H1 (cell line): ENCODE measurements around the gene IFNL2.

ENCODE experiments used
- BCL11A ChIP-seq, 2 experiments: IDR thresholded peaks; one replicate each; pipeline ENCODE4 v1.6.1; 2011; ENCODE audit warnings: low read depth in 2 of 2, low read length in 2 of 2, mild to moderate bottlenecking in 2 of 2
- BRCA1 ChIP-seq: IDR thresholded peaks from 2 replicates; pipeline ENCODE4 v1.6.1; 2012; ENCODE audit warnings: low read depth, low read length, improper control_type of control experiment
- CREB1 ChIP-seq: IDR thresholded peaks from 2 replicates; pipeline ENCODE4 v1.6.1; 2012; ENCODE audit warnings: inconsistent platforms
- GTF2F1 ChIP-seq: IDR thresholded peaks from 2 replicates; pipeline ENCODE4 v1.6.1; 2012; ENCODE audit warnings: low read depth, low read length, improper control_type of control experiment, borderline replicate concordance
- HDAC6 ChIP-seq: IDR thresholded peaks from one replicate; pipeline ENCODE4 v1.7.1; 2012; ENCODE audit warnings: low read depth, mild to moderate bottlenecking, inconsistent platforms, low read length, moderate library complexity
- POLR2A ChIP-seq, 2 experiments: IDR thresholded peaks; 1 replicate in 1 of 2; 2 replicates in 1 of 2; pipeline ENCODE4 v1.6.1; 2011; ENCODE audit warnings: low read depth in 2 of 2, low read length in 2 of 2, mild to moderate bottlenecking in 2 of 2; ENCODE audit errors: control extremely low read depth in 1 of 2
- RFX5 ChIP-seq: IDR thresholded peaks from 2 replicates; pipeline ENCODE4 v1.6.1; 2011; ENCODE audit warnings: low read depth, low read length, improper control_type of control experiment, borderline replicate concordance
- SP1 ChIP-seq: IDR thresholded peaks from 2 replicates; pipeline ENCODE4 v1.6.1; 2011; ENCODE audit warnings: low read depth, low read length
- TBP ChIP-seq: IDR thresholded peaks from 2 replicates; pipeline ENCODE4 v1.6.1; 2011; ENCODE audit warnings: low read depth, low read length, improper control_type of control experiment
- TEAD4 ChIP-seq: IDR thresholded peaks from 2 replicates; pipeline ENCODE4 v1.6.1; 2012; ENCODE audit warnings: low read depth, low read length, inconsistent platforms, mixed read lengths
- TF ChIP-seq, protein P1 (sequence below), 3 experiments: IDR thresholded peaks; 1 replicate in 2 of 3; 2 replicates in 1 of 3; pipeline versions ENCODE4 v1.5.1 to v1.6.1; 2011; ENCODE audit warnings: low read length in 3 of 3, mild to moderate bottlenecking in 3 of 3, inconsistent platforms in 2 of 3, low read depth in 1 of 3, moderate library complexity in 1 of 3; ENCODE audit not compliant: insufficient read depth in 1 of 3; ENCODE audit errors: control extremely low read depth in 1 of 3
- TF ChIP-seq, protein P2 (sequence below): IDR thresholded peaks from 2 replicates; pipeline ENCODE4 v1.6.1; 2011; ENCODE audit warnings: low read length, improper control_type of control experiment

DNA sequence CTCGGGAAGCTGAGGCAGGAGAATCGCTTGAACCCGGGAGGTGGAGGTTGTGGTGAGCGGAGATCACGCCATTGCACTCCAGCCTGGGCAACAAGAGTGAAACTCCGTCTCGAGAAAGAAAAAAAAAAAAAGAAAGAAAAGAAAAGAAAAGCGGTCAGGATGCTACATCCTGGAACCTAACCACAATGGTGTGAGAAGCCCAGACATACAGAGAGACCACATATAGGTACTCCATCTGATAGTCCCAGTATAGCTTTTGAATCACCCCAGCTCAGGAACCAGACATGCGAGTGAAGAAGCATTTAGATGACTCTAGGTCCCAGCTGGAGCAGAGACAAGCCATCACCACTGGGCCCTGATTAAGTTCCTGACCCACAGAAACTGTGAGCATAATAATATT is 31.2 kb downstream of the IFNL2 start:
- TF ChIP-seq, protein P1, sequence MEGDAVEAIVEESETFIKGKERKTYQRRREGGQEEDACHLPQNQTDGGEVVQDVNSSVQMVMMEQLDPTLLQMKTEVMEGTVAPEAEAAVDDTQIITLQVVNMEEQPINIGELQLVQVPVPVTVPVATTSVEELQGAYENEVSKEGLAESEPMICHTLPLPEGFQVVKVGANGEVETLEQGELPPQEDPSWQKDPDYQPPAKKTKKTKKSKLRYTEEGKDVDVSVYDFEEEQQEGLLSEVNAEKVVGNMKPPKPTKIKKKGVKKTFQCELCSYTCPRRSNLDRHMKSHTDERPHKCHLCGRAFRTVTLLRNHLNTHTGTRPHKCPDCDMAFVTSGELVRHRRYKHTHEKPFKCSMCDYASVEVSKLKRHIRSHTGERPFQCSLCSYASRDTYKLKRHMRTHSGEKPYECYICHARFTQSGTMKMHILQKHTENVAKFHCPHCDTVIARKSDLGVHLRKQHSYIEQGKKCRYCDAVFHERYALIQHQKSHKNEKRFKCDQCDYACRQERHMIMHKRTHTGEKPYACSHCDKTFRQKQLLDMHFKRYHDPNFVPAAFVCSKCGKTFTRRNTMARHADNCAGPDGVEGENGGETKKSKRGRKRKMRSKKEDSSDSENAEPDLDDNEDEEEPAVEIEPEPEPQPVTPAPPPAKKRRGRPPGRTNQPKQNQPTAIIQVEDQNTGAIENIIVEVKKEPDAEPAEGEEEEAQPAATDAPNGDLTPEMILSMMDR (IDR thresholded peaks at IDR 0.05; ENCODE audit: control extremely low read depth in 1 of 3, insufficient read depth in 1 of 3, low read depth in 1 of 3, low read length in 3 of 3) = no peak
- no peak for TF ChIP-seq POLR2A (IDR thresholded peaks at IDR 0.05; ENCODE audit: control extremely low read depth in 1 of 2, low read depth in 2 of 2, low read length in 2 of 2)
- TF ChIP-seq CREB1 = no peak
- TF ChIP-seq TBP = no peak
- TF ChIP-seq BCL11A (IDR thresholded peaks at IDR 0.05; ENCODE audit: low read depth in 2 of 2, low read length in 2 of 2) = no peak
- TF ChIP-seq BRCA1 = no peak
- TF ChIP-seq TEAD4 = no peak
- TF ChIP-seq GTF2F1 = no peak
- TF ChIP-seq RFX5 = no peak
- TF ChIP-seq, protein P2, sequence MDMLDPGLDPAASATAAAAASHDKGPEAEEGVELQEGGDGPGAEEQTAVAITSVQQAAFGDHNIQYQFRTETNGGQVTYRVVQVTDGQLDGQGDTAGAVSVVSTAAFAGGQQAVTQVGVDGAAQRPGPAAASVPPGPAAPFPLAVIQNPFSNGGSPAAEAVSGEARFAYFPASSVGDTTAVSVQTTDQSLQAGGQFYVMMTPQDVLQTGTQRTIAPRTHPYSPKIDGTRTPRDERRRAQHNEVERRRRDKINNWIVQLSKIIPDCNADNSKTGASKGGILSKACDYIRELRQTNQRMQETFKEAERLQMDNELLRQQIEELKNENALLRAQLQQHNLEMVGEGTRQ = no peak
- no peak for TF ChIP-seq HDAC6
- TF ChIP-seq SP1 = no peak
